ENCODE measurements around the gene LSAMP. TPM values are rescaled to one million over a fixed set of nuclear protein-coding genes. Genes with fewer than 3 reads are reported as not detected.

LSAMP gene
- total and polyA plus RNA-seq, 5 donors from 2014 or later = not detected

GRCh38 chr3:116350119-116350733 lies 95.1 kb downstream of the LSAMP start:
- H3K36me3 Mint-ChIP-seq = no peaks in the 10 kb centered on the region
- peaks cover 0 to 9% (median 2%) of the 10 kb centered on the region in 7 donors for H3K9me3 Mint-ChIP-seq
- Histone ChIP-seq H3K27ac (ENCODE audit: insufficient read depth, low read length, poor library complexity, severe bottlenecking) (no peak overlapping the region), H3K9me3 (ENCODE audit: control insufficient read depth in 2 of 2, low read length in 2 of 2) (no peaks in the 10 kb centered on the region), H3K4me1 (ENCODE audit: control insufficient read depth, insufficient read depth, low read length, poor library complexity, severe bottlenecking) (no peaks in the 10 kb centered on the region), H3K27me3 (ENCODE audit: control insufficient read depth, insufficient read depth, low read length) (no peaks in the 10 kb centered on the region), H3K4me3 (ENCODE audit: low read depth, low read length) (no peak overlapping the region), H3K36me3 (ENCODE audit: control insufficient read depth, insufficient read depth, low read length) (no peaks in the 10 kb centered on the region)
- ATAC-seq (ENCODE audit: low read depth in 2 of 2) (no peak), DNase-seq (no peak)
- H3K4me3 Mint-ChIP-seq = no peak overlapping the region
- no peaks in the 10 kb centered on the region for H3K27me3 Mint-ChIP-seq
- H3K27ac Mint-ChIP-seq = no peak overlapping the region
- H3K4me1 Mint-ChIP-seq = peaks cover 0 to 5% (median 0%) of the 10 kb centered on the region in 4 donors

GRCh38 chr3:116348216-116348615 lies 97.1 kb downstream of the LSAMP start:
- Histone ChIP-seq H3K27me3 (ENCODE audit: control insufficient read depth, insufficient read depth, low read length) (no peaks in the 10 kb centered on the region), H3K36me3 (ENCODE audit: control insufficient read depth, insufficient read depth, low read length) (no peaks in the 10 kb centered on the region), H3K27ac (ENCODE audit: insufficient read depth, low read length, poor library complexity, severe bottlenecking) (no peak overlapping the region), H3K4me3 (ENCODE audit: low read depth, low read length) (no peak overlapping the region), H3K9me3 (ENCODE audit: control insufficient read depth in 2 of 2, low read length in 2 of 2) (no peaks in the 10 kb centered on the region), H3K4me1 (ENCODE audit: control insufficient read depth, insufficient read depth, low read length, poor library complexity, severe bottlenecking) (no peaks in the 10 kb centered on the region)
- Mint-ChIP-seq H3K36me3 (no peaks in the 10 kb centered on the region), H3K27ac (no peak overlapping the region), H3K4me1 (peaks cover 0 to 5% (median 0%) of the 10 kb centered on the region in 4 donors), H3K27me3 (no peaks in the 10 kb centered on the region), H3K4me3 (no peak overlapping the region), H3K9me3 (peaks cover 0 to 5% (median 3%) of the 10 kb centered on the region in 7 donors)
- ATAC-seq (ENCODE audit: low read depth in 2 of 2) (no peak), DNase-seq (no peak)

GRCh38 chr3:116342499-116342898 lies 102.8 kb downstream of the LSAMP start:
- Mint-ChIP-seq H3K36me3 (no peaks in the 10 kb centered on the region), H3K9me3 (peaks cover 0 to 5% (median 4%) of the 10 kb centered on the region in 7 donors), H3K27me3 (no peaks in the 10 kb centered on the region), H3K4me1 (no peaks in the 10 kb centered on the region), H3K4me3 (no peak overlapping the region), H3K27ac (no peak overlapping the region)
- ATAC-seq (ENCODE audit: low read depth in 2 of 2) = no peak
- Histone ChIP-seq H3K9me3 (ENCODE audit: control insufficient read depth in 2 of 2, low read length in 2 of 2) (no peaks in the 10 kb centered on the region), H3K27me3 (ENCODE audit: control insufficient read depth, insufficient read depth, low read length) (no peaks in the 10 kb centered on the region), H3K4me3 (ENCODE audit: low read depth, low read length) (no peak overlapping the region), H3K36me3 (ENCODE audit: control insufficient read depth, insufficient read depth, low read length) (no peaks in the 10 kb centered on the region), H3K4me1 (ENCODE audit: control insufficient read depth, insufficient read depth, low read length, poor library complexity, severe bottlenecking) (no peaks in the 10 kb centered on the region), H3K27ac (ENCODE audit: insufficient read depth, low read length, poor library complexity, severe bottlenecking) (no peak overlapping the region)
- DNase-seq = no peak

- Mint-ChIP-seq H3K27me3 (no peaks in the 10 kb centered on the region), H3K27ac (no peak overlapping the region), H3K9me3 (peaks cover 2 to 8% (median 4%) of the 10 kb centered on the region in 7 donors), H3K4me1 (no peaks in the 10 kb centered on the region), H3K4me3 (no peak overlapping the region), H3K36me3 (no peaks in the 10 kb centered on the region)
- Histone ChIP-seq H3K27ac (ENCODE audit: insufficient read depth, low read length, poor library complexity, severe bottlenecking) (no peak overlapping the region), H3K4me1 (ENCODE audit: control insufficient read depth, insufficient read depth, low read length, poor library complexity, severe bottlenecking) (no peaks in the 10 kb centered on the region), H3K36me3 (ENCODE audit: control insufficient read depth, insufficient read depth, low read length) (no peaks in the 10 kb centered on the region), H3K4me3 (ENCODE audit: low read depth, low read length) (no peak overlapping the region), H3K9me3 (ENCODE audit: control insufficient read depth in 2 of 2, low read length in 2 of 2) (no peaks in the 10 kb centered on the region), H3K27me3 (ENCODE audit: control insufficient read depth, insufficient read depth, low read length) (no peaks in the 10 kb centered on the region)
- no peak for ATAC-seq (ENCODE audit: low read depth in 2 of 2)
- no peak for DNase-seq
These were observed 103.4 kb downstream of the LSAMP start for GRCh38 chr3:116341899-116342298.

GRCh38 chr3:116341381-116341780 lies 103.9 kb downstream of the LSAMP start:
- H3K4me1 Mint-ChIP-seq = no peaks in the 10 kb centered on the region
- no peak overlapping the region for H3K4me3 Mint-ChIP-seq
- DNase-seq (no peak), ATAC-seq (ENCODE audit: low read depth in 2 of 2) (no peak)
- H3K27ac ChIP-seq (ENCODE audit: insufficient read depth, low read length, poor library complexity, severe bottlenecking) = no peak overlapping the region
- H3K27me3 ChIP-seq (ENCODE audit: control insufficient read depth, insufficient read depth, low read length) = no peaks in the 10 kb centered on the region
- no peaks in the 10 kb centered on the region for H3K27me3 Mint-ChIP-seq
- H3K27ac Mint-ChIP-seq = no peak overlapping the region
- peaks cover 2 to 9% (median 4%) of the 10 kb centered on the region in 7 donors for H3K9me3 Mint-ChIP-seq
- no peak overlapping the region for H3K4me3 ChIP-seq (ENCODE audit: low read depth, low read length)
- no peaks in the 10 kb centered on the region for H3K9me3 ChIP-seq (ENCODE audit: control insufficient read depth in 2 of 2, low read length in 2 of 2)
- no peaks in the 10 kb centered on the region for H3K36me3 ChIP-seq (ENCODE audit: control insufficient read depth, insufficient read depth, low read length)
- H3K36me3 Mint-ChIP-seq = no peaks in the 10 kb centered on the region
- H3K4me1 ChIP-seq (ENCODE audit: control insufficient read depth, insufficient read depth, low read length, poor library complexity, severe bottlenecking) = no peaks in the 10 kb centered on the region

GRCh38 chr3:116340680-116341216 lies 104.5 kb downstream of the LSAMP start:
- H3K27ac ChIP-seq (ENCODE audit: insufficient read depth, low read length, poor library complexity, severe bottlenecking) = no peak overlapping the region
- H3K27ac Mint-ChIP-seq = no peak overlapping the region
- DNase-seq (no peak), ATAC-seq (ENCODE audit: low read depth in 2 of 2) (no peak)
- H3K27me3 ChIP-seq (ENCODE audit: control insufficient read depth, insufficient read depth, low read length) = no peaks in the 10 kb centered on the region
- no peaks in the 10 kb centered on the region for H3K9me3 ChIP-seq (ENCODE audit: control insufficient read depth in 2 of 2, low read length in 2 of 2)
- peaks cover 2 to 9% (median 4%) of the 10 kb centered on the region in 7 donors for H3K9me3 Mint-ChIP-seq
- no peaks in the 10 kb centered on the region for H3K36me3 Mint-ChIP-seq
- H3K4me1 Mint-ChIP-seq = no peaks in the 10 kb centered on the region
- no peak overlapping the region for H3K4me3 ChIP-seq (ENCODE audit: low read depth, low read length)
- H3K27me3 Mint-ChIP-seq = no peaks in the 10 kb centered on the region
- no peaks in the 10 kb centered on the region for H3K36me3 ChIP-seq (ENCODE audit: control insufficient read depth, insufficient read depth, low read length)
- no peaks in the 10 kb centered on the region for H3K4me1 ChIP-seq (ENCODE audit: control insufficient read depth, insufficient read depth, low read length, poor library complexity, severe bottlenecking)
- H3K4me3 Mint-ChIP-seq = no peak overlapping the region

- Mint-ChIP-seq H3K36me3 (no peaks in the 10 kb centered on the region), H3K9me3 (peaks cover 2 to 9% (median 4%) of the 10 kb centered on the region in 7 donors), H3K4me3 (no peak overlapping the region), H3K27ac (no peak overlapping the region), H3K27me3 (no peaks in the 10 kb centered on the region), H3K4me1 (no peaks in the 10 kb centered on the region)
- no peak for DNase-seq
- H3K27me3 ChIP-seq (ENCODE audit: control insufficient read depth, insufficient read depth, low read length) = no peaks in the 10 kb centered on the region
- no peaks in the 10 kb centered on the region for H3K9me3 ChIP-seq (ENCODE audit: control insufficient read depth in 2 of 2, low read length in 2 of 2)
- H3K4me1 ChIP-seq (ENCODE audit: control insufficient read depth, insufficient read depth, low read length, poor library complexity, severe bottlenecking) = no peaks in the 10 kb centered on the region
- H3K27ac ChIP-seq (ENCODE audit: insufficient read depth, low read length, poor library complexity, severe bottlenecking) = no peak overlapping the region
- no peak overlapping the region for H3K4me3 ChIP-seq (ENCODE audit: low read depth, low read length)
- H3K36me3 ChIP-seq (ENCODE audit: control insufficient read depth, insufficient read depth, low read length) = no peaks in the 10 kb centered on the region
- no peak for ATAC-seq (ENCODE audit: low read depth in 2 of 2)
These were observed 105.8 kb downstream of the LSAMP start for GRCh38 chr3:116339441-116340028.

GRCh38 chr3:116338713-116339112 lies 106.6 kb downstream of the LSAMP start:
- Histone ChIP-seq H3K9me3 (ENCODE audit: control insufficient read depth in 2 of 2, low read length in 2 of 2) (no peaks in the 10 kb centered on the region), H3K4me1 (ENCODE audit: control insufficient read depth, insufficient read depth, low read length, poor library complexity, severe bottlenecking) (no peaks in the 10 kb centered on the region), H3K27ac (ENCODE audit: insufficient read depth, low read length, poor library complexity, severe bottlenecking) (no peak overlapping the region), H3K36me3 (ENCODE audit: control insufficient read depth, insufficient read depth, low read length) (no peaks in the 10 kb centered on the region), H3K27me3 (ENCODE audit: control insufficient read depth, insufficient read depth, low read length) (no peaks in the 10 kb centered on the region), H3K4me3 (ENCODE audit: low read depth, low read length) (no peak overlapping the region)
- Mint-ChIP-seq H3K36me3 (no peaks in the 10 kb centered on the region), H3K4me1 (no peaks in the 10 kb centered on the region), H3K4me3 (no peak overlapping the region), H3K9me3 (peaks cover 0 to 9% (median 4%) of the 10 kb centered on the region in 7 donors), H3K27ac (no peak overlapping the region), H3K27me3 (no peaks in the 10 kb centered on the region)
- ATAC-seq (ENCODE audit: low read depth in 2 of 2) (no peak), DNase-seq (no peak)
